ENCODE data around the gene TRHDE.

Gene TRHDE

DNA sequence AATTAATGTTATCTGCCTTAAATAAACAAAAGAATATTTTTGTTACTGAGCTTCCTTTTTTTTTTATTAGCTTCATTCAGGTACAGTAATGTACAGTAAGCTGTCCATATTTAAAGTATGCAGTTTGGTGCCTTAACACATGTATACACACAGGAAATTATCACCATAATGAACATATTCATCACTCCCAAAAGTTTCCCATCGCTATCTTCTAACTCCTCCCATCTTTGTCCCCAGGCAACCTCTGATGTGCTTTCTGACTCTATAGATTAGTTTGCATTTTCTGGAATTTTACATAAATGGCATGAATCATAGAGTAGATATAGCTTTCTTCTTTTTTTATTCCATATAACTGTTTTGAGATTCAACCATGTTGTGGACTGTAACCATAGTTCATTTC, 193.0 kb downstream of the TRHDE start:
- TF ChIP-seq ZNF274 (IDR thresholded peaks at IDR 0.05; ENCODE audit: low read depth, low read length) = no peak
- no peak overlapping the region for H3K4me3 ChIP-seq (ENCODE audit: low read length)

DNA sequence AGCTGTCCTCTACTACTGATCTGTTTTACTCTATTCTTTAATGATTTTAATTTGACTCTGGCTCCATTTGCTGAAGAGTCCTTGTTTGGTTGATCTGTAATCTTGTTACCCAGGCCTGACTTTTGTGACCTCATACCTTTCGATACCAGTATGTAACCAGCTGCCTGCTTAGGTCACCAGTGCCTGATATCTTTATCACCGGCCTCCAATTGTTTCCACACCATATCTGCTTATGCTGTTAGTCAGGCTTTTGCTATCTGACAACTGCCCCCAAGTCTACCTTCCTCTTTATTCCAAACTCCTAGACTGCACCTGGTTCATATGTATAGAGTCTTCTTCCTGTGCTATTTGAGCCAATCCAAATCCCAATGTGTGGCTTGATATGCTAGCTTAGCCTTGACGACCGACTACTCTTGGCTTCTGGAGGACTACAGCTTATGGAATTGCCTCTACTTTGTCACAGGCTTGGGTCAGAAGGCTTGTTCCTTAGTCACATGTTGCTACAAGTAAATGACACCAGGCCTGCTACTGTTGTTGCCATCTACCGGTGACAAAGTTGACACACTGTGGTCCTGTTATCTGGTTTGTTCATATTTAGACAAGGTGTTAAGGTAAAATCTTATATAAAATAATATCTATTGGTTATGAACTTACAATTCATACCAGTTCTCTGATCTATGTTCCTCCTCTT, 193.9 kb downstream of the TRHDE start:
- no peak overlapping the region for H3K4me3 ChIP-seq (ENCODE audit: low read length)

DNA sequence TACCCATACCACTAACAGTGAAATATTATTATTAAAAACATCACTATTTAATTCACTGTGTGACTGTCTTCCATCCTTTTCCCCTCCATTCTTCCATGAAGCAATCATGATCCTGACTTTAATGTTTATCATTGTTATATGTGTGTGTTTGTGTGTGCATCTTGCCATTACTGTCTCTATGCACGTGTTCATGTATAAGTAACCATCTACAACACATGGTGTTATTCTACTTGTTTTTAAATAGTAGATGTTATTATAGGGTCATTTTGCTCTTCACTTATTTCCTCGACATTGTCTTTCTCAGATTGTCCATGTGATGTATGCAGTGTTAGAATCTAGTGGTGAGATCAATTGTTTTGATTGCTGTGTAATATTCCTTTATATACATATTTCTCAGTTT, 195.8 kb downstream of the TRHDE start:
- no peak overlapping the region for H3K4me3 ChIP-seq (ENCODE audit: low read length)
- no peak for TF ChIP-seq ZNF274 (IDR thresholded peaks at IDR 0.05; ENCODE audit: low read depth, low read length)

More for the DNA sequence above, 193.9 kb downstream of the TRHDE start:
- TF ChIP-seq ZNF274 (IDR thresholded peaks at IDR 0.05; ENCODE audit: low read depth, low read length) = no peak

DNA sequence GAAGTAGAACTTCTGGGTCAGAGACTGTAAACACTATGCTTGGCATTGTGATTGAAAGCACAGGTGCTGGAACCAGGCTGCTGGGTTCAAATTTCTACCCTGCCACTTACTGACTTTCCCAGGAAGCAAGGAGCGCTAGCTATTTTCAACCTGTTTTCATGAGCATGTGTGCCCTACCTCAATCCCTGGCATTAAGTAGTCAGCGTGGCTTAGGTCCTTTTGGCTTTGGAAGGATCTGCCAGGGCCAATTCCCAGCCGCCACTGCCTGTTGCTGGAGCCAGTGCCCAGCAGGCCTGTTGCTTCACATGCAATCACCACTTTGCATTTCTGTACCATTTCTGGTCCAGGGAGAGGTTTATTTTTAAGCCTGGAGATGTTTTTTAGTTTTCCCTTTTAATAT, 196.3 kb downstream of the TRHDE start:
- H3K4me3 ChIP-seq (ENCODE audit: low read length) = no peak overlapping the region
- no peak for TF ChIP-seq ZNF274 (IDR thresholded peaks at IDR 0.05; ENCODE audit: low read depth, low read length)

DNA sequence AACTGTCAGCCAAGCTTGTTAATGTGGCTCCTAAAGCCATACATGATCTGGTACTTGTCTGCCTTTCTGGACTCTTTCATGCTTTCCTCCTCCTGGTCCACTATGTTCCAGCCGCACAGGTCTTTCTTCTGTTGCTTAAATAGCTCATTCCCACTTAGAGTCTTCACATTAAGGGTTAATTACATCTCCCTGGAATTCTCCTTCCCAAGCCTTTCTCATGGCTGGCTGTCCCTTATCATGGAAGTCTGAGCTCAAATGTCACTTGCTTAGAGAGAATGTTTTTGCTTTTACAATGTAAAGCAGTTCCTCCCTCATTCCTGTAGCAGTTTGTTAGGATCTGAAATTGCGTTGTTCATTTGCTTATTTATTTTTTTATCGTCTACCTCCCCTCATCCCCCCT, 199.6 kb downstream of the TRHDE start:
- no peak overlapping the region for H3K4me3 ChIP-seq (ENCODE audit: low read length)
- no peak for TF ChIP-seq ZNF274 (IDR thresholded peaks at IDR 0.05; ENCODE audit: low read depth, low read length)

DNA sequence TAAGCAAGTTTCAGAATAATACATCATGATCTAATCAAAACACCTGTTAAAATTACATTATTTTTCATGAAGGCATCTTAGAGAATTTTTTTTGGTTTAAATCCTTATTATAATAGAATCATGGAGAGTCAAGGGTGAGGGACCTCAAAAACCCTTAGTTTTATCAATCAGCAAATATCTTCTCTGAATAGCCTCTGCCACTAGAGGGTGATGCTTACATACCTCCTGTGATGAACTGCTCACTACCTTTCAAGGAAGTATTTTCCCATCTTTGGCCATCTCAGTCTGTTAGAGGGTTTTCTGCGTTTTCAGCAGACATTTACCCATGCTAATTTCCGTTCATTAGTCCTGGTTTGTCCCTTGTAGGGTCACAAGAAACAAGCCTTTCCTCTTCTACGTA, 200.2 kb downstream of the TRHDE start:
- H3K4me3 ChIP-seq (ENCODE audit: low read length) = no peak overlapping the region

DNA sequence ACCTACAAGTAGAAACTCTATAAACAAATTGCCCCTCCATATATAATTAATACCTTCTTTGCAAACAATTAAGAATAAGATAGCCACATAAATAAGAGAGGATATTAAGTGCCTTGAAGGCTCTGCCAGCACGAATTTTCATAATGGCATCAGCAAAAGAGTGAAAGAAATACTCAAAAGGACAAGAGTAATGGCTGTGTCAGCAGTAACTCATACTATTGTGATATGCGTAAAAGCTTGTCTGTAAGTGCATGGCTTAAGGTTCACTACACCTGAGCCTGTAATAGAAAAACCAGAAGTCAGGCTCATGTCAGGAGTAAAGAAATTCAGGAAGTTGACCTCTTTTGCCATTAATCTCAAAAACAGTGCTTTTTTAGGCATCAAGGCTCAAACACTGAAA, 204.1 kb downstream of the TRHDE start:
- no peak for TF ChIP-seq ZNF274 (IDR thresholded peaks at IDR 0.05; ENCODE audit: low read depth, low read length)

More for the DNA sequence above, 200.2 kb downstream of the TRHDE start:
- no peak for TF ChIP-seq ZNF274 (IDR thresholded peaks at IDR 0.05; ENCODE audit: low read depth, low read length)

DNA sequence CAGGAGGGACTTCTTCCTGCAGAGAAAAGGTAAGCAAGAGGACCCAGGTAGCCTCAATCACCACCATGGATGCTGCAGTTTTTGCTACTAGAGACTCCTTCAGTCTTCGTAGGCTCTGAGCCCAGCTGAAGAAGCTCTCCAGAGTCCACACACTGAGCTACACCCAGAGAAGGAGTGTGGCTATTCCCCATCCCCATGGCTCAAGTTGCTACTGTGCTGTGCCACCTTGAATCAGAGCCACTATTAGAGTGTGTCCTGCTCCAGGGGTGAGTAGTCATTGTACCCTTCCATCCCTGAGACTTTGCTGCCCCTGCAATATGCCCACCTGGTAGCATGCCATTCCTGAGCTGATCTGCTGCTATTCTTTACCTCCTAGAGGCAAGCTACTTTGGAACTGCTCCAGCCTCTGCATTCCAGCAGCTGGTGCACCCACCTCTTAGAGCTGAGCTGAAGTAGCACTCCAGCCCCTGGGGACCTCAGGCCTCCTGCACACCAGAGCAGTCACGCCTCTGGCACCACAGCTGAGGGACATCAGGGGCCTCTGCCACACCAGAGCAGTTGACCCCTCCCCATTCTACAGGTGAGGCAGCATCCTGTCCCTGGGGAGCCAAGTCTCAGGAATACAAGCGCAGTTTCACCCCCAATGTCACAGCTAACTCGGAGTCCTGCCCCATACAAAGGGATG, 213.0 kb downstream of the TRHDE start:
- TF ChIP-seq ZNF274 (IDR thresholded peaks at IDR 0.05; ENCODE audit: low read depth, low read length) = no peak
- no peak overlapping the region for H3K4me3 ChIP-seq (ENCODE audit: low read length)

More for the DNA sequence above, 204.1 kb downstream of the TRHDE start:
- H3K4me3 ChIP-seq (ENCODE audit: low read length) = no peak overlapping the region

DNA sequence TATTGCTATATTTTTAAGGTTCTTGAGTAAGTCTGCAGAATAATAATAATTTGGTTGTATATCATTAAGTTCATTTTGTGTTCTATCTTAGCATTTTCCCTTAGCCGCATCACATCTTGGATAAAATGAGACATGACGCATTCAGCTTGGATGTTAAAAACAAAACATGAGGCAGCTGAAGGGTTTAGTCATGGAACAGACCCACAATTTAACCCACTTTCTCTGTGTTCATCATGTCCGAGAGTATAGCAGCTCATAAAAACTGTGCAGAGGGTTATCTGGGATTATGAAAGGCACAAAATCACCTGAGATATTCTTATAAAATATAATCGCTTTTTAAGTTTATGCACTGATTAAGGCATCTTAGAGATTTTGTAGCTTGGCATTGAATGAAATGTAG, 219.3 kb downstream of the TRHDE start:
- no peak overlapping the region for H3K4me3 ChIP-seq (ENCODE audit: low read length)
- no peak for TF ChIP-seq ZNF274 (IDR thresholded peaks at IDR 0.05; ENCODE audit: low read depth, low read length)

DNA sequence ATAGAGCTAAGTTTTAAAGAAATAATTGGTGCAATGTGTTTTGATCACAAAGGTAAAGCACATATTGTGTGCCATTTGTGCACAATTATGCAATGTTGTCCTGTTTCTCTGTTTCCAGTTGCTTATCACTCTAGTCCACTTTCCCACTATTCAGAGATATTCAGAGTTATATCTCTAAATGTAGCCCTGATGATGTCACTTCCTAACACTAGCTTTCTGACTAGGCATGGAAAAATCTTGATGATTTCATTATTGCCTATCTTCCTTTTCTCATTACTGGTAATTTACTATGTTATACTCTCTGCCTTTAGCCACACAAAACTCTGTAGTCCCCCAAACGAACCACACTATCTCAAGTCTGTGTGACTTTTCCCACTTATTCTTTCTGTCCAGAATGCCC, 221.2 kb downstream of the TRHDE start:
- TF ChIP-seq ZNF274 (IDR thresholded peaks at IDR 0.05; ENCODE audit: low read depth, low read length) = no peak
- H3K4me3 ChIP-seq (ENCODE audit: low read length) = no peak overlapping the region

DNA sequence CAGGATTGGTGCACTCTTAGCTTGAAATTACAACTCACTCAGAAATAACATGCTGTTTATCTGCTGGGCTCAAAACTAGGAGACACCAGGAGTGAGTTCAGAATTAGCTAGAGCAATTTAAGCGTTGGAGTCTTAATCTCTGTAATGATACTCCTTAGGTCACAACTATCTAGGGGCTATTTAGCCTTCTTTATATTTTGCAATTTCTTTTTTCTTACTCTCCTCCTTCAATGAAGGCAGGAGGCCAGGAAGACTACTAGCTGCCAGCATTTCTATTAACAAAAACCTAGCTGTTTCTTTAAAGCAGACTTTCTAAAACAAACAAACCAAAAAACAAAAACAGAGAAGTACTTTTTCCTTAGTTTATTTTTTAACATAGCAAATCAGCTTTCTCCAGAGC, 226.2 kb downstream of the TRHDE start:
- no peak for TF ChIP-seq ZNF274 (IDR thresholded peaks at IDR 0.05; ENCODE audit: low read depth, low read length)
- no peak overlapping the region for H3K4me3 ChIP-seq (ENCODE audit: low read length)

DNA sequence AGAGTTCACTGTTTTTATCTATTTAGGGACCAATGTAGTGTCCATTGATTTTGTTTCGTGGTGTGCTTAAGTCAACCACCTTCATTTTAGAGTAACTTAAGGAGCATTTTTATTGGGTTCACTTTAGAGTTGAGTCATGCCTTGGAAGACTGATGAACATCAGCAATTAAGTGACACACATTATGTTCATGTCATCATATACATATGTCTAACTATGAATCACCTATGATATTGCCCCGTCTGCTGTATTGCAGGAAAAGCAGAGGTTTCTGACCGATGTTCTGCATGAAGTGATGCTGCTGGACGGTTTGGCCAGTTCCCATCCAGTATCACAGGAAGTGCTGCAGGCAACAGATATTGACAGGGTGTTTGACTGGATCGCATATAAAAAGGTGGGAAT, 227.1 kb downstream of the TRHDE start:
- H3K4me3 ChIP-seq (ENCODE audit: low read length) = no peak overlapping the region
- TF ChIP-seq ZNF274 (IDR thresholded peaks at IDR 0.05; ENCODE audit: low read depth, low read length) = no peak

DNA sequence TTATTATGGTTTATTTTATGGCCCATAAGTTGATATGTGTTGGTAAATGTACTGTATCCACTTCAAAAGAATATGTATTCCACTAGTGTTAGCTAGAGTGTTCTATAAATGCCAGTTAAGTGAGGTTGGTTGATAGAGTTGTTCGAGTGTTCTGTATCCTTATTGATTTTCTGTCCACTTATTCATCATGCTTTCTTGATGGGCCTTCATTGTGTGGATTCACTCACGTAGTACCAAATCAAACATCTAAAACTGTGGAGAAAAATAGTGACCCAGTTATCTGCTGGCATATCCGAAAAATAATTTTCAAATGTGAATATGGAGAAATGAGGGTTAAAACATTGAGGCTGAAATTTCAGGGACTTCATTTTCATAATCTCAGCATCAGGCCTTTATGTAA, 230.4 kb downstream of the TRHDE start:
- no peak for TF ChIP-seq ZNF274 (IDR thresholded peaks at IDR 0.05; ENCODE audit: low read depth, low read length)
- H3K4me3 ChIP-seq (ENCODE audit: low read length) = no peak overlapping the region

DNA sequence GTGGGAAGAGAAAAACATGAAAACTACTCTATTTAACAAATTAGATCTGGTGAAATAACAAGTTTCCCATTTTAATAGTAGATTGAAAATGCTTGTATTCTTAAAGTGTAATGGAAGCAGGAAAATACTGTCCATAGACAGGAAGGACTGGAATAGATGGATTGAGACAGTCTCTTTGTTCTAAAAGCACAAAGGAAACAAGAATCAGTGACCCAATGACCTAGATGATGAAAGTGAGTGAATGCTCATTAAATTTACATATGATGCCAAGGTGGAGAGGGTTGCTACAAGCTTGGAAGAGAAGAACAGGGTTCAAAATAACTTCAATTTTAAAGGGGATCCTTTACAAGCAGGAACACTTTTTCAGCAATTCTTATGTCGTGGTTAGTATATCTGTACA, 233.1 kb downstream of the TRHDE start:
- H3K4me3 ChIP-seq (ENCODE audit: low read length) = no peak overlapping the region
- TF ChIP-seq ZNF274 (IDR thresholded peaks at IDR 0.05; ENCODE audit: low read depth, low read length) = no peak

DNA sequence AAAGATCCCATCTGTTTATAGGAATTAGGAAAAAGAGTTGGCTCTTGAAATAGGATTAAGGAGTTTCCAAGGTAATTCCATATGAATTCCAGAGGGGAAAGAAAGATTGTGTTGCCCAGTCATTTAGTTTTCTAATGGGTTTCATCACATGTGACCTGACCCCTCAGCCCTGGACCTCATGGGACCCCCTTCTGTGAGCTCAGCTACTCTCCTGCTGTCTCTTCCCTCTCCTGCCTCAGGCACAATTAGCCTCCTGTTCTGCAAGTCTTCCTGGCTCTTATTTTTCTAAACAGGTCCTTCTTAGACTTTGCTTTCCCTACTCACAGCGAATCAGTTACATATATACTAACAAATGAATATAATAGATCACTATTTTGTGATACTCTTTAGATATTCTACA, 237.7 kb downstream of the TRHDE start:
- no peak for TF ChIP-seq ZNF274 (IDR thresholded peaks at IDR 0.05; ENCODE audit: low read depth, low read length)
- H3K4me3 ChIP-seq (ENCODE audit: low read length) = no peak overlapping the region
